ENCODE results near the gene XDH. TPM values are rescaled to one million over a fixed set of nuclear protein-coding genes. Genes with fewer than 3 reads are reported as not detected.

The XDH gene
- total RNA-seq, 4 donors from 2014 or later: 19.0 to 108 (median 92.3) TPM

DNA sequence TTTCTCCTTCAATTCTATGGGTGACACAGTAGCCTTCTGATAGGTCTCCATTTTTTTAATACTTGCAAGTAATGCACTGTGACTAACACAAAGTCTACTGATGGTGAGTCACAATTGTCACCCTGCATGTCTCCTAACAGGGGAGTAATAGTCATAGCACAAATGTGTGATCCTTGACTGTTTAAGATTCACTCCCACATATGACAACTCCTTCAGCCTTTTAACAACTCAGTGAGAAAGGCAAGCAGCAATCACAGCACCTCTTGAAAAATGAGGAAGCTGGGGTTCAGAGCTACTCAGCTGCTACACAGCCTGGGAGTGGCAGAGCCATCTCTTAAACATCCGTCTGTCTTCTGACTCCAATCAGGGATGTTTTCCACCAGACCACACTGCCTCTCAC is 116.8 kb downstream of the XDH start:
- H3K36me3 ChIP-seq: no peaks in the 10 kb centered on the region
- no peaks in the 10 kb centered on the region for H3K9me3 ChIP-seq
- H3K4me3 ChIP-seq: no peak overlapping the region
- no peaks in the 10 kb centered on the region for H3K4me1 ChIP-seq
- TF ChIP-seq POLR2A (IDR thresholded peaks at IDR 0.05): no peak
- TF ChIP-seq CTCF (IDR thresholded peaks at IDR 0.05): no peak
- peak in 1 of 3 donors; percentile 19 for DNase-seq
- no peak overlapping the region for H3K27ac ChIP-seq
- no peaks in the 10 kb centered on the region for H3K27me3 ChIP-seq

DNA sequence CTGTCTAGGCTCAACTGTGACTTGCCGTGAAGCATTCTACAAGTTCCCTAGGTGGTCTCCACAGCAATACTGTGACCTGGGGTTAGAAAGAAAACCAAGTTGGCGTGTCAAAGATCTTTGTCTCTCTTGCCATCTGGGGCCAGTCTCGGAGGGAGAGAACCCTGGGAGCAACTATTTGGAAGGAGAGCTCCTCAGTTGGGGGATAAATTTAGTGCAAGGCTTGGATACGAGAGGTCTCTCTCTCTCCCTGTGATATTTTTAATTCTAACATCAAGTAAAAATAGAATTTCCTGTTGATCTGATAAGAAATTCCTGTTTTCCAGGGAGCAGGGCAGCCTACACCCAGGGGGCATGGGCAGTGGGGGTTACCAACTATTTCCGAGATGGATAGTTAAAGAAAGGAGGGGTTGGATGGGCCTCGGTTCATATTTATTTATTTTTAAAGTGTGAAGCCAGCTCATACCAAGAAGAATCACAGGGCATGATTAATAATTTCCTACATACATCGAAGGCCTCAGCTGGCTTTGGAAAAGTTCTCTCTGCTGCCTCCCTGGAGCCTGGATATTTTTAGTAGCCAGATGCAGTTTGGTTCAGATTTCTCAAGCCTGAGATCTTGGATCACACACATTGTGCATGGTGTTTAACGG is 117.8 kb downstream of the XDH start:
- Histone ChIP-seq H3K4me1 (no peaks in the 10 kb centered on the region), H3K9me3 (no peaks in the 10 kb centered on the region), H3K27me3 (no peaks in the 10 kb centered on the region), H3K27ac (no peak overlapping the region), H3K4me3 (no peak overlapping the region), H3K36me3 (no peaks in the 10 kb centered on the region)
- TF ChIP-seq CTCF (IDR thresholded peaks at IDR 0.05) (no peak), POLR2A (IDR thresholded peaks at IDR 0.05) (no peak)
- DNase-seq: no peak

DNA sequence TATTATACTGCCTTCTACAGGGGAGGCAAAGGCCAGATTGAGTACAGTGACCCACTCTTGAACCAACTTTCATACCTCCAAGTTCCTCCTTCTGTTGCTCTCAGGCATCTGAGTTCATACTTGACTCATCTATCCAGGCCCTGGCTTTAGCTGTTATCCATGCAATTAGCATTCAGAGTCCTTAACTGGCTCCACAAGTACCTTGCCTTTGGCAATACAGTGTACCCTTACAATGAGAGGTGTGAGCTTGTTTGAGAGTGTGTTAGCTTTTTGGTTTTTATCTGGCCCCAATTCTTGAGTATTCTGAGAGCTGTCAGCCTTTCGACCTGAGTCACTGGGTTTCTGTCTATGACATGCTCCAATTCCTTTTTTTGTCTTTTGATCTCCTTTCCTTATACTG is 120.3 kb downstream of the XDH start:
- Histone ChIP-seq H3K9me3 (no peaks in the 10 kb centered on the region), H3K4me3 (no peak overlapping the region), H3K36me3 (no peaks in the 10 kb centered on the region), H3K27ac (no peak overlapping the region), H3K27me3 (no peaks in the 10 kb centered on the region), H3K4me1 (no peaks in the 10 kb centered on the region)
- no peak for DNase-seq
- no peak for TF ChIP-seq POLR2A (IDR thresholded peaks at IDR 0.05)
- no peak for TF ChIP-seq CTCF (IDR thresholded peaks at IDR 0.05)

GRCh38 chr2:31287654-31288053 is 126.9 kb downstream of the XDH start:
- H3K9me3 ChIP-seq: no peaks in the 10 kb centered on the region
- DNase-seq: no peak
- H3K27me3 ChIP-seq: no peaks in the 10 kb centered on the region
- no peak overlapping the region for H3K27ac ChIP-seq
- no peak overlapping the region for H3K4me3 ChIP-seq
- no peaks in the 10 kb centered on the region for H3K36me3 ChIP-seq
- no peaks in the 10 kb centered on the region for H3K4me1 ChIP-seq
- no peak for TF ChIP-seq POLR2A (IDR thresholded peaks at IDR 0.05)
- no peak for TF ChIP-seq CTCF (IDR thresholded peaks at IDR 0.05)

- Histone ChIP-seq H3K9me3 (no peaks in the 10 kb centered on the region), H3K4me1 (no peaks in the 10 kb centered on the region), H3K27ac (no peak overlapping the region), H3K4me3 (no peak overlapping the region), H3K36me3 (no peaks in the 10 kb centered on the region), H3K27me3 (no peaks in the 10 kb centered on the region)
- no peak for TF ChIP-seq POLR2A (IDR thresholded peaks at IDR 0.05)
- TF ChIP-seq CTCF (IDR thresholded peaks at IDR 0.05): no peak
- no peak for DNase-seq
Measured at GRCh38 chr2:31286961-31287550, 127.5 kb downstream of the XDH start.

Measured in Peyer's patch (tissue), 4 donors.